Measurements from ENCODE around the gene EXOG. TPM values are rescaled to one million over a fixed set of nuclear protein-coding genes. Genes with fewer than 3 reads are reported as not detected.

The EXOG gene
- total and polyA plus RNA-seq, 2 of the 13 experiments (the other 11 are each of a cell fraction or from before 2014, with no cell fraction given): 5.5 to 9.5 TPM

GRCh38 chr3:38565339-38566214, 69.4 kb downstream of the EXOG start:
- H4K20me1 ChIP-seq (ENCODE audit: insufficient read depth, low read length): peaks cover 2% of the 10 kb centered on the region; the same call in 1 of the 2 replicates
- no peaks in the 10 kb centered on the region for H3K9me3 ChIP-seq (ENCODE audit: low read length)
- DNase-seq (ENCODE audit: low spot score) (no peak), ATAC-seq (no peak; the same call in 2 of the 3 replicates), FAIRE-seq (no peak)
- BruUV-seq (replicated peaks): no TSS peak
- intact Hi-C loops (cut with micrococcal nuclease; ENCODE audit: unreplicated experiment): no loop called here
- H3K36me3 ChIP-seq (replicated peaks in 1 of 2; ENCODE audit: control insufficient read depth in 1 of 2, insufficient read depth in 2 of 2, low read length in 2 of 2): no peaks in the 10 kb centered on the region
- no peaks in the 10 kb centered on the region for H3K79me2 ChIP-seq (ENCODE audit: insufficient read depth, low read length)
- TF ChIP-seq ZNF615 (CRISPR knock-in tag; IDR thresholded peaks at IDR 0.05; ENCODE audit: borderline replicate concordance) (no peak), ZNF225 (CRISPR knock-in tag; IDR thresholded peaks at IDR 0.05) (no peak), ZNF326 (CRISPR knock-in tag; IDR thresholded peaks at IDR 0.05; ENCODE audit: borderline replicate concordance) (no peak), ZBTB1 (CRISPR knock-in tag; IDR thresholded peaks at IDR 0.05; ENCODE audit: borderline replicate concordance) (no peak), SPEN (CRISPR knock-in tag; IDR thresholded peaks at IDR 0.05; ENCODE audit: low read depth) (no peak), ZNF557 (CRISPR knock-in tag; IDR thresholded peaks at IDR 0.05) (no peak), NCOR1 (IDR thresholded peaks at IDR 0.05; ENCODE audit: borderline replicate concordance, low read length) (no peak), FOSL1 (CRISPR knock-in tag; IDR thresholded peaks at IDR 0.05; ENCODE audit: borderline replicate concordance) (no peak), ZFY (CRISPR knock-in tag; IDR thresholded peaks at IDR 0.05) (no peak), ZNF773 (CRISPR knock-in tag; IDR thresholded peaks at IDR 0.05; ENCODE audit: borderline replicate concordance) (no peak), ZNF619 (CRISPR knock-in tag; IDR thresholded peaks at IDR 0.05) (no peak), ERF (CRISPR knock-in tag; IDR thresholded peaks at IDR 0.05) (no peak), RARA (CRISPR knock-in tag; IDR thresholded peaks at IDR 0.05) (no peak), RNF219 (CRISPR knock-in tag; IDR thresholded peaks at IDR 0.05) (no peak), RERE (CRISPR knock-in tag; IDR thresholded peaks at IDR 0.05; ENCODE audit: low read depth) (no peak), GLI4 (CRISPR knock-in tag; IDR thresholded peaks at IDR 0.05; ENCODE audit: borderline replicate concordance) (no peak), ZNF337 (CRISPR knock-in tag; IDR thresholded peaks at IDR 0.05; ENCODE audit: borderline replicate concordance, low read depth) (no peak), AHR (CRISPR knock-in tag; IDR thresholded peaks at IDR 0.05) (no peak)
- in situ Hi-C loops (cut with HindIII; ENCODE audit: extremely low pct_ligation_motif_present, low pct_unique_long_range_greater_than_20kb): no loop called here
- H3K4me3 ChIP-seq (replicated peaks in 1 of 3; ENCODE audit: insufficient read depth in 1 of 3, low read depth in 2 of 3, low read length in 3 of 3): no peak overlapping the region
- H3K27ac ChIP-seq (ENCODE audit: extremely low read length, insufficient read depth, low read length): no peak overlapping the region
- H3K27me3 ChIP-seq (ENCODE audit: control insufficient read depth in 1 of 2, insufficient read depth in 2 of 2, low read length in 2 of 2): peaks cover 1 to 22% of the 10 kb centered on the region in 2 experiments; a peak in 3 of 5 replicates
- H3K4me1 ChIP-seq (ENCODE audit: insufficient read depth, low read length): no peaks in the 10 kb centered on the region
- WGBS (ENCODE audit: low lambda C conversion rate): 28% methylated on average over 10 of the region's 13 CpGs
- H2AFZ ChIP-seq (ENCODE audit: low read length): no peak overlapping the region
- H3K4me2 ChIP-seq (ENCODE audit: low read depth, low read length): no peak overlapping the region
- CTCF ChIA-PET (ENCODE audit: low intra/inter-chr PET ratio, low total read pairs): no interaction called here
- no peak overlapping the region for H3K9ac ChIP-seq (ENCODE audit: insufficient read depth, low read depth, low read length)
- POLR2A ChIA-PET: no interaction called here
